ENCODE data around the gene IGFBPL1. TPM values are rescaled to one million over a fixed set of nuclear protein-coding genes. Genes with fewer than 3 reads are reported as not detected.

IGFBPL1 gene
- total and polyA plus RNA-seq, 2 of the 13 experiments (the other 11 are each of a cell fraction or from before 2014, with no cell fraction given) = 0.24 TPM; not detected in 1

GRCh38 chr9:38392235-38393127 is 31.8 kb downstream of the IGFBPL1 start, which contains the start of gene ALDH1B1 (continued):
- TF ChIP-seq ZNF749 (CRISPR knock-in tag; IDR thresholded peaks at IDR 0.05; ENCODE audit: borderline replicate concordance) = 0 out of 2 replicates have a peak, but pooled peaks have one; percentile 45
- peak; percentile 45; the same call in 1 of the 2 replicates for TF ChIP-seq ZNF777 (CRISPR knock-in tag; IDR thresholded peaks at IDR 0.05)
- peak; percentile 88 for TF ChIP-seq BRD4 (CRISPR knock-in tag; IDR thresholded peaks at IDR 0.05)
- peak; percentile 38; the same call in 1 of the 2 replicates for TF ChIP-seq MLX (CRISPR knock-in tag; IDR thresholded peaks at IDR 0.05)
- no peak for TF ChIP-seq ELF4 (CRISPR knock-in tag; IDR thresholded peaks at IDR 0.05; ENCODE audit: borderline replicate concordance)
- peak; percentile 72 for TF ChIP-seq YY1 (IDR thresholded peaks at IDR 0.05; ENCODE audit: insufficient read depth, insufficient replicate concordance, low read depth, low read length)
- no peak for TF ChIP-seq NFE2L2 (IDR thresholded peaks at IDR 0.05; ENCODE audit: low read length)
- peak; percentile 40; the same call in 1 of the 2 replicates for TF ChIP-seq ZNF580 (CRISPR knock-in tag; IDR thresholded peaks at IDR 0.05; ENCODE audit: borderline replicate concordance, low read depth)
- TF ChIP-seq ZC3H13 (CRISPR knock-in tag; IDR thresholded peaks at IDR 0.05) = no peak
- TF ChIP-seq GABPA (IDR thresholded peaks at IDR 0.05; ENCODE audit: low read depth, low read length) = no peak
- no peak for TF ChIP-seq GABPA (CRISPR knock-in tag; IDR thresholded peaks at IDR 0.05; ENCODE audit: low read depth)
- no peak for TF ChIP-seq ARNT (IDR thresholded peaks at IDR 0.05)
- TF ChIP-seq ZNF589 (CRISPR knock-in tag; conservative IDR thresholded peaks at IDR 0.05) = no peak
- TF ChIP-seq ZXDC (CRISPR knock-in tag; IDR thresholded peaks at IDR 0.05) = 0 out of 2 replicates have a peak, but pooled peaks have one; percentile 23
- TF ChIP-seq TOPORS (CRISPR knock-in tag; IDR thresholded peaks at IDR 0.05) = no peak
- TF ChIP-seq EEA1 (CRISPR knock-in tag; IDR thresholded peaks at IDR 0.05; ENCODE audit: borderline replicate concordance) = no peak; the same call in 1 of the 2 replicates
- TF ChIP-seq ZBTB7A (CRISPR knock-in tag; IDR thresholded peaks at IDR 0.05) = no peak
- 0 out of 2 replicates have a peak, but pooled peaks have one; percentile 72 for TF ChIP-seq ZNF275 (CRISPR knock-in tag; IDR thresholded peaks at IDR 0.05; ENCODE audit: borderline replicate concordance)
- TF ChIP-seq RFX3 (CRISPR knock-in tag; IDR thresholded peaks at IDR 0.05) = no peak
- peak; percentile 78 for TF ChIP-seq DMAP1 (CRISPR knock-in tag; IDR thresholded peaks at IDR 0.05)
- TF ChIP-seq ZNF775 (CRISPR knock-in tag; IDR thresholded peaks at IDR 0.05; ENCODE audit: borderline replicate concordance) = no peak
- no peak; the same call in 1 of the 2 replicates for TF ChIP-seq ZNF280D (CRISPR knock-in tag; IDR thresholded peaks at IDR 0.05)

Data from HepG2 (cell line).